ENCODE data around the gene LYRM1.
"Not testable (repeated sequence)": the region's sequence is repeated elsewhere in the genome, so short reads cannot be mapped to it uniquely, and the experiment has no call there.

The LYRM1 gene

GRCh38 chr16:20900299-20901067, at the start of gene LYRM1, which contains the start of gene DCUN1D3:
Gene LYRM1 (plus strand): TSS chr16:20900771. CDS start chr16:20915556, 14,785 bp downstream.
Gene DCUN1D3 (minus strand): TSS chr16:20900358. CDS start chr16:20862538, 37,820 bp downstream.
- DNase-seq: peak; percentile 43 to 68 (median 62)

- no peak for DNase-seq
Observed at GRCh38 chr16:20850981-20851380, 49.6 kb upstream of the LYRM1 start.

GRCh38 chr16:20851601-20852000, 49.0 kb upstream of the LYRM1 start:
- DNase-seq: no peak

GRCh38 chr16:20853143-20853542, 47.4 kb upstream of the LYRM1 start:
- DNase-seq: no peak

- DNase-seq: no peak
Observed at GRCh38 chr16:20853981-20854620, 46.5 kb upstream of the LYRM1 start.

GRCh38 chr16:20854963-20855362, 45.6 kb upstream of the LYRM1 start:
- DNase-seq: no peak

GRCh38 chr16:20857281-20857680, 43.3 kb upstream of the LYRM1 start:
- no peak for DNase-seq

GRCh38 chr16:20859229-20859628, 41.3 kb upstream of the LYRM1 start:
- no peak for DNase-seq

- no peak for DNase-seq
Observed at GRCh38 chr16:20859699-20860098, 40.9 kb upstream of the LYRM1 start.

GRCh38 chr16:20860361-20860760, 40.2 kb upstream of the LYRM1 start:
- DNase-seq: no peak

GRCh38 chr16:20860995-20861394, 39.6 kb upstream of the LYRM1 start:
- not testable (repeated sequence) for DNase-seq

GRCh38 chr16:20862162-20862960, 38.2 kb upstream of the LYRM1 start:
- no peak for DNase-seq

GRCh38 chr16:20864376-20864775, 36.2 kb upstream of the LYRM1 start:
- not testable (repeated sequence) for DNase-seq

GRCh38 chr16:20865420-20866131, 35.0 kb upstream of the LYRM1 start:
- DNase-seq: no peak

- DNase-seq: no peak
Observed at GRCh38 chr16:20866145-20866772, 34.3 kb upstream of the LYRM1 start.

GRCh38 chr16:20866801-20867200, 33.8 kb upstream of the LYRM1 start:
- DNase-seq: no peak

- DNase-seq: no peak
Observed at GRCh38 chr16:20867585-20867984, 33.0 kb upstream of the LYRM1 start.

GRCh38 chr16:20868890-20869289, 31.7 kb upstream of the LYRM1 start:
- no peak for DNase-seq

- DNase-seq: no peak
Observed at GRCh38 chr16:20870122-20870820, 30.3 kb upstream of the LYRM1 start.

GRCh38 chr16:20871258-20871657, 29.3 kb upstream of the LYRM1 start:
- no peak for DNase-seq

GRCh38 chr16:20871941-20872815, 28.4 kb upstream of the LYRM1 start:
- no peak for DNase-seq

All from activated naive CD4-positive, alpha-beta T cell (primary cell).